ENCODE data around the gene KCNIP1. TPM values are rescaled to one million over a fixed set of nuclear protein-coding genes. Genes with fewer than 3 reads are reported as not detected.

KCNIP1 gene
- total and polyA plus RNA-seq, 11 donors, result 0.52 to 1.3 (median 1.2) TPM; not detected in 8

DNA sequence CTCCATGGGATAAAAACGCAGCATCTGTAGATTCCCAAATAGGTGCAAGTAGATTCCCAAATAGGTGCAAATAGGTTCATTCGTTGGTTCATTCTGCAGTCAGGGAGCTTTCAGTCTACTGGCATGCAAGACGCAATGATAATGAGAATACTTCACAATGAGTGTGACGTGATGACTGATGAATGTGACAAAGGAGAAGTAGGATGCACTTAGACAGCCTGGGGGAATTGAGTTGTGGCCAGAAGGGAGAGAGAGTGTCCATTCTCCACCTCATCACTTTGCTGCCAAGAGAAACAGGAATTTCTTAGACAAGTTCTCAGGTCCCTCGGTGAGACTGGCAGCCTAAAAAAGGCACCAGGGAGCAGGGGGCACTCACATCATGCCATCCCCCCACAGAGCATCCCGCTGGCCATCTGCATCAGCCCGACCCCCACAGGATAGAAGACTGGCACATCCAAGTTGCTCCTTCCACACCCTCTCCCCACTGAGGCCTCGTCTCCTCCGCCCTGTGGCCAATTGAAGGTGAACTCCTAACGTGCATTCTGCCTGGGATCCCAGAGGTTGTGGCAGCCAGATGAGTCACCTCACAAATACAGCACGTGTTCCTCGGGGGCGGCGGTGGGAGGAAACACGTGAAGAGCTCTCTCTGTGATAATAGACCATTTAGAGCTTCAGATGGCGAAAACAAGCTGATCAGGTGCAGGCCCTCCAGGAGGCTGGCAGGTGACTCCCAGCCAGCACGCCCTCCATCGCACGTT, 19.9 kb upstream of the KCNIP1 start:
- intact Hi-C loops (cut with DNase I), result no loop called here
- WGBS, 4 donors, result 62 to 71% (median 66%) methylated on average over 19 of the region's 19 CpGs
- no peak for TF ChIP-seq POLR2A (IDR thresholded peaks at IDR 0.05)
- TF ChIP-seq, protein P1, sequence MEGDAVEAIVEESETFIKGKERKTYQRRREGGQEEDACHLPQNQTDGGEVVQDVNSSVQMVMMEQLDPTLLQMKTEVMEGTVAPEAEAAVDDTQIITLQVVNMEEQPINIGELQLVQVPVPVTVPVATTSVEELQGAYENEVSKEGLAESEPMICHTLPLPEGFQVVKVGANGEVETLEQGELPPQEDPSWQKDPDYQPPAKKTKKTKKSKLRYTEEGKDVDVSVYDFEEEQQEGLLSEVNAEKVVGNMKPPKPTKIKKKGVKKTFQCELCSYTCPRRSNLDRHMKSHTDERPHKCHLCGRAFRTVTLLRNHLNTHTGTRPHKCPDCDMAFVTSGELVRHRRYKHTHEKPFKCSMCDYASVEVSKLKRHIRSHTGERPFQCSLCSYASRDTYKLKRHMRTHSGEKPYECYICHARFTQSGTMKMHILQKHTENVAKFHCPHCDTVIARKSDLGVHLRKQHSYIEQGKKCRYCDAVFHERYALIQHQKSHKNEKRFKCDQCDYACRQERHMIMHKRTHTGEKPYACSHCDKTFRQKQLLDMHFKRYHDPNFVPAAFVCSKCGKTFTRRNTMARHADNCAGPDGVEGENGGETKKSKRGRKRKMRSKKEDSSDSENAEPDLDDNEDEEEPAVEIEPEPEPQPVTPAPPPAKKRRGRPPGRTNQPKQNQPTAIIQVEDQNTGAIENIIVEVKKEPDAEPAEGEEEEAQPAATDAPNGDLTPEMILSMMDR (IDR thresholded peaks at IDR 0.05), result no peak
- H3K4me1 ChIP-seq, result peaks cover 0 to 9% (median 0%) of the 10 kb centered on the region in 12 donors
- H3K27me3 ChIP-seq, result peaks cover 0 to 4% (median 0%) of the 10 kb centered on the region in 9 donors
- no peaks in the 10 kb centered on the region for H3K36me3 ChIP-seq
- H3K4me3 ChIP-seq, result no peak overlapping the region
- no peaks in the 10 kb centered on the region for H3K9me3 ChIP-seq
- DNase-seq (no peak), ATAC-seq (no peak)
- H3K27ac ChIP-seq, result no peak overlapping the region

DNA sequence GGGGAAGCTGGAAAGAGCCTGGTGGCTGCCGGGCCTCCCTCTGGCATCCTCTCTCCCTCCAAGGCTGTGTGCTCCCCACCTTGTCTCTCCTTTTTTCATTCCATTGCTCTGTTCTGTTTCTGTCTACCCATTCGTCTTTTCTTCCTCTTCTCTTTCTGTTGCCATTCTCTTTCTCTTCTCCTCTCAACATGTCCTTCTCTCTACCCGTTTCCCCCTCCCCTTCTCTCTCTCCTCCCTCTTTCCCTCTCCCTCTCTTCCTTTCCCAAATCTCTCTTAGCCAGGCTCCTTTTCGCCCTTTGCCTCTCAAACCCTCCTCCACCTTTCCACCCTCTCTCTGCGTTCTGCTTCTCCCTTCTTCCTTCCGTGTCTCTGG, 19.4 kb upstream of the KCNIP1 start:
- DNase-seq, result no peak
- Histone ChIP-seq H3K27ac (no peak overlapping the region), H3K36me3 (no peaks in the 10 kb centered on the region), H3K9me3 (no peaks in the 10 kb centered on the region), H3K4me1 (peaks cover 0 to 4% (median 0%) of the 10 kb centered on the region in 12 donors), H3K4me3 (no peak overlapping the region), H3K27me3 (peaks cover 0 to 2% (median 0%) of the 10 kb centered on the region in 9 donors)
- ATAC-seq, result no peak
- WGBS, 4 donors, result 78 to 82% (median 82%) methylated on average over 6 of the region's 6 CpGs
- intact Hi-C loops (cut with DNase I), result no loop called here
- no peak for TF ChIP-seq POLR2A (IDR thresholded peaks at IDR 0.05)
- TF ChIP-seq, protein P1 (IDR thresholded peaks at IDR 0.05), result no peak

DNA sequence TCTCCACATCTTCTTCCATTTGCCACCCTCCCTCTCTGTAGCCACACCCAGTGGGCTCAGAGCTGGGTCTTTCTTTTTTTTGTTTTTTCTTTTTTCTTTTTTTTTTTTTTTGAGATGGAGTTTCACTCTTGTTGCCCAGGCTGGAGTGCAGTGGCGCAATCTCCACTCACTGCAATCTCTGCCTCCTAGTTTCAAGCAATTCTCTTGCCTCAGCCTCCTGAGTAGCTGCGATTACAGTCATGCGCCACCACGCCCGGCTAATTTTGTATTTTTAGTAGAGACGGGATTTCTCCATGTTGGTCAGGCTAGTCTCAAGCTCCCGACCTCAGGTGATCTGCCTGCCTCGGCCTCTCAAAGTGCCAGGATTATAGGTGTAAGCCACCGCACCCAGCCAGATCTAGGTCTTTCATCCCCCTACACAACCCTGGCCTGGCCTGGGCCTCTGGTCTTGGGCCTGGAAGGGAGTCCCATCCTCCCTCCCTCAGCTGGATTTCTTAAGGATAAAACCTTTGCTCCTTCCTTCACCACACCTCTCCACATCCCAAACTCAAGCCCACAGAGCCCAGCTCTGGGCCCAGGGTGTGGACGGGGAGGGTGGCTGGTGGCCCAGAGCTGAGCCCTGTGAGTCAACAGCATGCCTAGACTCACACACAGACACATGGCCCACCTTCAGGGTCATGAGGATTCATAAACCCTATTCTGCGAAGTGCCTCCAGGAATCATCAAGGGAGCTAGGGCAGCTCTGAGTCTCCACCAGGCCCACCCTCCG, 18.8 kb upstream of the KCNIP1 start:
- H3K4me1 ChIP-seq, result no peaks in the 10 kb centered on the region
- DNase-seq (no peak), ATAC-seq (no peak)
- WGBS, 4 donors, result 93 to 96% (median 95%) methylated on average over 10 to 12 of the region's 12 CpGs
- H3K27me3 ChIP-seq, result no peaks in the 10 kb centered on the region
- no peak overlapping the region for H3K4me3 ChIP-seq
- H3K27ac ChIP-seq, result no peak overlapping the region
- no peaks in the 10 kb centered on the region for H3K36me3 ChIP-seq
- TF ChIP-seq, protein P1 (IDR thresholded peaks at IDR 0.05), result no peak
- TF ChIP-seq POLR2A (IDR thresholded peaks at IDR 0.05), result no peak
- H3K9me3 ChIP-seq, result no peaks in the 10 kb centered on the region
- intact Hi-C loops (cut with DNase I), result no loop called here

DNA sequence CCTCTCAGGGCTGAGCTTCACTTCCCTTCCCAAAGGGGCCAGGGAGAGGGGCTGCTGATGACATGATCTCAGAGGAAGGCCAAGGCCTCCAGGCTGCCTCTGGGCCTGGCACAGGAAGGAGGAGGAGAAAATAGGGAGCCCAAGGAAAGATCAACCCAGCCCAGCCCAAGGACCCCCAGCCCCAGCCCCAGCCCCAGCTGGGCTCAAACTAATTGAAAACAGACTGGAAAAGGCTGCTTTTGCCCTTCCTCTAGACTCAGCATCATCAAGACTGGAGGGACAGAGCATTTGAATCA, 18.3 kb upstream of the KCNIP1 start:
- ATAC-seq, result no peak
- H3K36me3 ChIP-seq, result no peaks in the 10 kb centered on the region
- DNase-seq, result no peak
- H3K27ac ChIP-seq, result no peak overlapping the region
- no peak for TF ChIP-seq POLR2A (IDR thresholded peaks at IDR 0.05)
- intact Hi-C loops (cut with DNase I), result no loop called here
- H3K4me3 ChIP-seq, result no peak overlapping the region
- no peaks in the 10 kb centered on the region for H3K9me3 ChIP-seq
- H3K4me1 ChIP-seq, result no peaks in the 10 kb centered on the region
- H3K27me3 ChIP-seq, result no peaks in the 10 kb centered on the region

Measured in heart left ventricle (tissue), 16 donors.